IMR-90 (cell line): ENCODE data around the gene VILL. TPM values are rescaled to one million over a fixed set of nuclear protein-coding genes. Genes with fewer than 3 reads are reported as not detected.

ENCODE experiments used
- ATAC-seq: fragments of 200-7000 bp; cut with Tn5 transposase; 2 replicates; pipeline ENCODE4 v1.9.1; 2020; ENCODE audit warnings: low read depth, mild to moderate bottlenecking, moderate library complexity
- BruUV-seq: library from RNA; stranded (reverse); fragments of 400-500 nt; replicated peaks from 2 replicates; lab custom pipeline; 2021; lab: Mats Ljungman, UMichigan
- CTCF ChIA-PET: fragments of 300-600 bp; formaldehyde crosslinking; extraction: SDS; loops from one replicate; lab custom pipeline; 2021; ENCODE audit warnings: antibody characterized with exemption; lab: Yijun Ruan, JAX
- POLR2A ChIA-PET: fragments of 300-600 bp; sonication (Branson Sonifier 250); formaldehyde crosslinking; loops from one replicate; lab custom pipeline; 2022; ENCODE audit warnings: antibody characterized with exemption; ENCODE audit not compliant: unreplicated experiment; lab: Charles Lee
- DNase-seq: peaks from one replicate; pipeline ENCODE4 v3.0.0; 2013
- H2AFZ ChIP-seq: replicated peaks from 2 replicates; pipeline ENCODE3; 2013; ENCODE audit warnings: low read length, mild to moderate bottlenecking; ENCODE audit not compliant: poor library complexity
- H2AK5ac ChIP-seq: 2 replicates; pipeline ENCODE4 v1.6.1; 2013; ENCODE audit warnings: low read depth, low read length, inconsistent platforms
- H2AK9ac ChIP-seq: replicated peaks from 2 replicates; pipeline ENCODE3; 2013; ENCODE audit warnings: mild to moderate bottlenecking, low read depth, low read length, moderate library complexity; ENCODE audit not compliant: poor library complexity
- H2BK120ac ChIP-seq: 2 replicates; pipeline ENCODE4 v1.6.1; 2013; ENCODE audit warnings: low read depth, low read length, inconsistent platforms
- H2BK15ac ChIP-seq: 3 replicates; pipeline ENCODE4 v1.6.1; 2013; ENCODE audit warnings: low read depth, low read length, inconsistent platforms
- H2BK20ac ChIP-seq: 2 replicates; pipeline ENCODE4 v1.6.1; 2013; ENCODE audit warnings: low read depth, mild to moderate bottlenecking, inconsistent platforms, low read length, moderate library complexity
- H2BK5ac ChIP-seq: 2 replicates; pipeline ENCODE4 v1.6.1; 2013; ENCODE audit warnings: mild to moderate bottlenecking, low read depth, low read length, inconsistent platforms; ENCODE audit not compliant: poor library complexity, severe bottlenecking
- H3K14ac ChIP-seq: replicated peaks from 2 replicates; pipeline ENCODE4 v1.6.1; 2013; ENCODE audit warnings: low read depth, low read length, inconsistent platforms
- H3K18ac ChIP-seq: 2 replicates; pipeline ENCODE4 v1.6.1; 2013; ENCODE audit warnings: low read depth, low read length, control low read depth
- H3K23ac ChIP-seq: 2 replicates; pipeline ENCODE4 v1.6.1; 2013; ENCODE audit warnings: low read depth, low read length, inconsistent platforms
- H3K27ac ChIP-seq: 2 replicates; pipeline ENCODE4 v1.5.1; 2013; ENCODE audit warnings: mild to moderate bottlenecking, control low read depth, low read length; ENCODE audit not compliant: insufficient read depth
- H3K27me3 ChIP-seq: 2 replicates; pipeline ENCODE4 v1.6.1; 2013; ENCODE audit warnings: low read length; ENCODE audit not compliant: control insufficient read depth, insufficient read depth
- H3K36me3 ChIP-seq: 2 replicates; pipeline ENCODE4 v1.6.1; 2013; ENCODE audit warnings: low read length, mixed read lengths; ENCODE audit not compliant: control insufficient read depth, insufficient read depth
- H3K4ac ChIP-seq: 2 replicates; pipeline ENCODE4 v1.6.1; 2013; ENCODE audit warnings: low read depth, low read length, inconsistent platforms
- H3K4me1 ChIP-seq: 2 replicates; pipeline ENCODE4 v1.6.1; 2013; ENCODE audit warnings: low read length, mixed read lengths; ENCODE audit not compliant: control insufficient read depth, insufficient read depth
- H3K4me2 ChIP-seq: 2 replicates; pipeline ENCODE4 v1.6.1; 2013; ENCODE audit warnings: low read depth, mild to moderate bottlenecking, control low read depth, low read length, moderate library complexity
- H3K4me3 ChIP-seq: 2 replicates; pipeline ENCODE4 v1.5.1; 2013; ENCODE audit warnings: low read depth, mild to moderate bottlenecking, control low read depth, low read length, moderate library complexity; ENCODE audit not compliant: insufficient read depth
- H3K56ac ChIP-seq: 2 replicates; pipeline ENCODE4 v1.6.1; 2013; ENCODE audit warnings: low read length, inconsistent platforms; ENCODE audit not compliant: insufficient read depth; ENCODE audit errors: extremely low read depth
- H3K79me1 ChIP-seq, 2 experiments: 2 replicates each; pipeline ENCODE4 v1.6.1; 2013; ENCODE audit warnings: low read length in 2 of 2, inconsistent platforms in 1 of 2, low read depth in 1 of 2
- H3K9ac ChIP-seq: 2 replicates; pipeline ENCODE4 v1.6.1; 2013; ENCODE audit warnings: low read depth, low read length, control low read depth
- H3K9me1 ChIP-seq: 2 replicates; pipeline ENCODE4 v1.6.1; 2013; ENCODE audit warnings: low read length, inconsistent platforms; ENCODE audit not compliant: insufficient read depth
- H3K9me3 ChIP-seq: 2 replicates; pipeline ENCODE4 v1.6.1; 2013; ENCODE audit warnings: low read length; ENCODE audit not compliant: control insufficient read depth, insufficient read depth
- H4K20me1 ChIP-seq: 2 replicates; pipeline ENCODE4 v1.6.1; 2013; ENCODE audit warnings: low read length, inconsistent platforms; ENCODE audit not compliant: insufficient read depth
- H4K5ac ChIP-seq: 2 replicates; pipeline ENCODE4 v1.6.1; 2013; ENCODE audit warnings: mild to moderate bottlenecking, low read depth, low read length, control low read depth
- H4K8ac ChIP-seq, 2 experiments: 2 replicates each; pipeline ENCODE4 v1.6.1; 2013; ENCODE audit warnings: low read depth in 2 of 2, low read length in 2 of 2, control low read depth in 1 of 2, inconsistent platforms in 1 of 2
- H4K91ac ChIP-seq: 2 replicates; pipeline ENCODE4 v1.6.1; 2013; ENCODE audit warnings: low read depth, low read length, inconsistent platforms; ENCODE audit not compliant: insufficient read depth
- CHD1 ChIP-seq: IDR thresholded peaks from 2 replicates; pipeline ENCODE4 v1.6.1; 2012; ENCODE audit warnings: low read depth, low read length, improper control_type of control experiment
- MAZ ChIP-seq: IDR thresholded peaks from 2 replicates; pipeline ENCODE4 v1.6.1; 2012; ENCODE audit warnings: low read depth, mild to moderate bottlenecking, low read length, improper control_type of control experiment, moderate library complexity, borderline replicate concordance
- MXI1 ChIP-seq: IDR thresholded peaks from 2 replicates; pipeline ENCODE4 v1.6.1; 2012; ENCODE audit warnings: low read depth, mild to moderate bottlenecking, low read length, moderate library complexity, borderline replicate concordance
- POLR2A ChIP-seq: IDR thresholded peaks from 2 replicates; pipeline ENCODE4 v1.6.1; 2012; ENCODE audit warnings: mild to moderate bottlenecking, low read depth, low read length
- RFX5 ChIP-seq: IDR thresholded peaks from 2 replicates; pipeline ENCODE4 v1.8.0; 2012; ENCODE audit warnings: low read depth, mild to moderate bottlenecking, low read length, moderate library complexity
- WGBS, 2 experiments: methylation state at CpG; one replicate each; pipeline versions ENCODE4 v1.1.5 to v1.1.7; 2013; ENCODE audit warnings: missing lambda C conversion rate in 2 of 2; ENCODE audit not compliant: insufficient read length in 1 of 2; ENCODE audit errors: extremely low coverage in 2 of 2; 5-methylcytosine and 5-hydroxymethylcytosine counted together
- dilution Hi-C: fragments of 300-500 bp; cut with HindIII; formaldehyde crosslinking; loops from one replicate; pipeline ENCODE4 v1.14.3; 2018; ENCODE audit warnings: low sequenced_read_pairs; ENCODE audit not compliant: unreplicated experiment
- in situ Hi-C: fragments of 300-500 bp; cut with MboI; formaldehyde crosslinking; loops from 3 replicates; pipeline ENCODE4 v1.14.3; 2019; ENCODE audit warnings: low sequenced_read_pairs, inconsistent platforms, mixed read lengths
- intact Hi-C: fragments of 100-400 bp; cut with micrococcal nuclease; formaldehyde crosslinking; loops from 2 replicates; pipeline ENCODE4 v1.10.0; 2022
- polyA plus RNA-seq, 3 experiments: library from polyadenylated mRNA; depleted of rRNA; stranded (reverse); fragments of >200 nt; gene quantifications; 2 replicates each; pipeline ENCODE4 v1.2.3, GENCODE V29; 2012; ENCODE audit warnings: low replicate concordance in 1 of 3
- total RNA-seq: library from RNA; depleted of rRNA; stranded (reverse); fragments of >200 nt; gene quantifications from 2 replicates; pipeline ENCODE4 v1.2.3, GENCODE V29; 2012

VILL gene
- total and polyA plus RNA-seq, 2 of the 4 experiments (the other 2 are of a cell fraction) = 2.3 to 4.7 TPM

DNA sequence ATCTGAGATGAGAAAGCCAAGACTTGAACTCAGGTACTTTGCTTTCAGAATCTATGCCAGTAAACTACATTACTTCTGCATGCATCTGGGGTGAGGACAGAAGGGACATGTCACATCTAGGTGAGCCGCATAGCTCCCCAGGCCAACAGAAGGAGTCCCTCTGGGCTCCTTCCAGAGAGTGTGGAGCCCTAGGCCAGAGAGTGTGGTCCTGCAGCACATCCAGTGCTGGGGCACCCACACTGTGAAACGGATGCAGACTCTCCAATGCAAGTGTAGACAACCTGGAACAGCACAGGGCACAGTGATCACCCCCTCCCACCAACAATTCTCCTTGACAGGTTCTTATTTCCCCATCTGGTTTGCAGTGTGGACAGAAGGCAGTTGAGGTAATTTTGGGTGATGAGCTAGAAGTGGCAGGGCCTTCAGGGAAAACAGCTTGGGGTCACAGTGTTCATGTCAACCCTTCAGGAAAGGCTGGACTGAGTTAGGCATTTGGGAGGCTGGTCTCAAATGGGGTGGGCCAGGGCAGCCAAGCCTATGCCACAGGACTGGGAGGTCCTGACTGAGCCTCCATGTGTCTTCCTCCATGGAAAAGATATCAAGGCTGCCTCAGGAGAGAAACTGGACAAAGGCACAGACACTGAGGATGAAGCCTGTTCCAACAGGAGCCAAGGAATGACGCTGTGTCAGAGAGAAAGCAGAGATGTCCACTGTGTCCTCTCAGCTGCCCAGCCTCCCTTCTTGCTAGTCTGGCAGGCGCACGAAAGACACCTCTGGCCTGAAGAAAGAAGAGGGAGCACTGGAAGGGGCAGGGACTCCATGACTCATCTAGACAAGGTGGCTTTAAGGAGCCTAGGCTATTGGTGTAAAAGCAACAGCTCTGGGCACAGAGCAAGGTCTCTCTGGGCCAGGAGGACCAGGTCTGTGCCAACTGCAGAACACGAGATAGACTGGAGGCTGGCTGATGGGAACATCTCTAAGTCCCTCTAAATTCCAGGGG, 37.2 kb downstream of the VILL start (continued):
- TF ChIP-seq CHD1 (no peak), MXI1 (no peak), POLR2A (no peak)

DNA sequence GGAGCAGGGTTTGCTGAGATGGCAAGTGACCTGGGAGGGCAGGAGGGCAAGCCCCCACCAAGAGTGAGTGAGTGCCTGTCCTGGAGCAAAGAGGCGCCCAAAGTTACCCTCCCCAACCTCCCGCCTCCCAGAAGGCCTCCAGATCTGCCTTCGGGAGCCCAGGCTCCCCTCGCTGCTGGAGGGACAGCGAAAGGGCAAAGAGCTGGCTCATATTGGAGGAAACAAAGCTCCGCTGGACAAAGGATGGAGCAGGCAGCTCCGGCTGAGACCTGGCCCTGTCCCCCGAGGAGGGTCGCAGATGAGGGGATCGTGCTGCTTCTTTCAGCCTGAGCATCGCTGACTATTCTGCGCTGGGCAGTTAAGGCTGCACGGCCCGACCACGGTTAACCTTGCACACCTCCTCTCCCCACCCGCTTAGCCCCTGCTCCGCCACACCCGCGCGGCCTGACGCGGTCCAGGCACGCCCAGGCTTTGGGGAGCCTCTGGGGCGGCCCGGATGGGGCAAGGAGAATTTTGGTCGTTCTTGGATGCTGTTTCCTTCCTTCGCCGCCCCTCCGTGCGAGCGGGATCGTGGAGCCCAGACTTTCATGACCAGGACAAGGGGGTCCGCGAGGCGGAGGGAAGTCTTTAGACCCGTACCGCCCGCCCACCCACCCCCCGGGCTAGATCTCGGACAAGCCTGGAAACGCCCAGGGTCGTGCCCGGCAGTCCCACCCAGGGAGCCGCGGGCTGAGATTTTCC, 38.2 kb downstream of the VILL start:
- H4K8ac ChIP-seq = peak overlapping the region; percentile 10 to 13; a peak in 1 of 4 replicates
- H3K4me1 ChIP-seq = peaks cover 9% of the 10 kb centered on the region
- CTCF ChIA-PET = no interaction called here
- 25% methylated on average over 2 of the region's 45 CpGs; no CpG with 5 or more reads in 1 of the 2 experiments for WGBS, 2 experiments
- H2AK5ac ChIP-seq = no peak overlapping the region
- peaks cover 6% of the 10 kb centered on the region for H3K9me1 ChIP-seq
- H3K9ac ChIP-seq = 0 out of 2 replicates have a peak overlapping the region, but pooled peaks have one; percentile 15
- H2BK20ac ChIP-seq = no peak overlapping the region
- no TSS peak for BruUV-seq
- H2BK5ac ChIP-seq = no peak overlapping the region
- H3K27me3 ChIP-seq = no peaks in the 10 kb centered on the region
- no peak overlapping the region for H4K5ac ChIP-seq
- H2AFZ ChIP-seq = peak overlapping the region; percentile 93
- peak overlapping the region; percentile 89 for H2AK9ac ChIP-seq
- H2BK15ac ChIP-seq = no peak overlapping the region
- peaks cover 3 to 14% of the 10 kb centered on the region in 2 experiments; a peak in 2 of 4 replicates for H3K79me1 ChIP-seq
- no peaks in the 10 kb centered on the region; the same call in none of the 2 replicates for H4K20me1 ChIP-seq
- no peak overlapping the region for H3K27ac ChIP-seq
- peak overlapping the region; percentile 6 for H3K4ac ChIP-seq
- H3K4me3 ChIP-seq = peak overlapping the region; percentile 60
- DNase-seq (no peak), ATAC-seq (no peak)
- H3K14ac ChIP-seq = no peak overlapping the region; the same call in 1 of the 2 replicates
- TF ChIP-seq MAZ = no peak
- no peak for TF ChIP-seq POLR2A
- no peak for TF ChIP-seq RFX5
- H4K91ac ChIP-seq = no peak overlapping the region
- dilution Hi-C loops = no loop called here
- in situ Hi-C loops = no loop called here
- H3K36me3 ChIP-seq = no peaks in the 10 kb centered on the region
- intact Hi-C loops = no loop called here
- no peak overlapping the region for H2BK120ac ChIP-seq
- no peak overlapping the region for H3K56ac ChIP-seq
- peak overlapping the region; percentile 35 for H3K4me2 ChIP-seq
- H3K9me3 ChIP-seq = no peaks in the 10 kb centered on the region
- H3K18ac ChIP-seq = no peak overlapping the region
- POLR2A ChIA-PET = no interaction called here
- H3K23ac ChIP-seq = no peak overlapping the region
